Right renal cortex interstitium (tissue), 3 donors: ENCODE results near the gene COQ9. TPM values are rescaled to one million over a fixed set of nuclear protein-coding genes. Genes with fewer than 3 reads are reported as not detected.

Experiments used
- DNase-seq, 3 donors: peaks; one replicate each; pipeline ENCODE4 v3.0.0-alpha.2; 2013; ENCODE audit warnings: low read depth in 3 of 3, low spot score in 2 of 3
- polyA plus RNA-seq, 3 donors: library from polyadenylated mRNA; unstranded; fragments of 120-200 nt; gene quantifications; one replicate each; pipeline ENCODE4 v1.2.1, GENCODE V29; 2013; ENCODE audit not compliant: insufficient read length in 3 of 3

COQ9 gene
- polyA plus RNA-seq, 3 donors = 97.3 to 101 (median 100) TPM

DNA sequence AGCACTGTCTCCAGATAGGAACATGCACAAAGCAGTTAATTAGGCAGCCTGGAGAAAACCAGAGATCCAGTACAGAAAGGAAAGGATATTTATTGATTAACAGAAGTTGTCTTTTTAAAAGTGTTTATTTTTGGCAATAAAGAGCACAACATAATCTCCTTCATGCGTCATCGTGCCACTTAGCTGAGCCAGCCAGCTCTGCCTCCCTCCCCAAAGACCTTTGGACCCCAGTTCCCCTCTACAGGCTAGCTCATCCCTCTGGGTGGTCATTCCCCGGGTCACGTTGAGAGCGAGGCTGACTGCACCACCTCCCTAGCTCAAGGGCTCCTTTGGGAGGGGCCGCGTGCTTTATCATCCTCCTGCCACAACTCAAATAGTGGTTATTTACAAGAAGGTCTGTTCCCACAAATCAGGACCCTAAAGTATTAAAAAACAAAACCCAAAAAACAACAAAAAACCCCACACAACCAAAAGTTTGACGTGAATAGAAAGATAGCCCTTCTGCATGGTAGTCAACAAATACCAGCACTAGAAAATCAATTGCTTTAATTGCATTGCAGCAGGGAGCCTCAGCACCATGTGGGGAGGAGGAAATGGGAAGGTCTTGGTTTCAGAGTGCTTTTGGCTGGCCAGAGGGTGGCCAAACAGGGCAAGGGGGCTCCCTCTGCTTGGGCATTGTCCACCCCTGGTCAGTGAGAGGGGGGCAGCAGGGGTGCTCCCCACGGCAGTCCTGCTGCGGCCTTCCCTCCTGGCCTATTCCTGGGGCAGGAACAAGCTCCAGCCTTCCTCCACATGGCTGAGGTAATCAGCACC is 24.8 kb downstream of the COQ9 start:
- DNase-seq = no peak

DNA sequence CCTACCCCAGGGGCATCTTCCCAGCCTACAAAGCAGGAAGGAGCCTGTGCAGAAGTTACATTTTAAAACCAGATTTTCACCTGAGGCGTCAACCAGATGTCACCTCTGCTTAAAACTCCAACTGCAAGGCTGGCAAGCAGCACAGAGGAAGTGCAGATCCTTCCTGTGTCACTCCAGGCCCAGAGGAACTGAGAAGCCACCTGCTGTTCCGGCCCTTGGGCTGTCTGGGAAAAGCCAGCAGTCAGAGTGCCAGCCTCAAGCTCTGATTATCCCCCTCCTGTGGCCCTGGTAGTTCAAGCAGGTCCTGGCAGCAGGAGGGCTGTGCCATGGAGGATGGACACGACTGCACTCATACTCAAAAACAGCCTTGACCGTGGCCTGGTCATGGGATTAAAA is 25.4 kb downstream of the COQ9 start:
- DNase-seq = no peak

DNA sequence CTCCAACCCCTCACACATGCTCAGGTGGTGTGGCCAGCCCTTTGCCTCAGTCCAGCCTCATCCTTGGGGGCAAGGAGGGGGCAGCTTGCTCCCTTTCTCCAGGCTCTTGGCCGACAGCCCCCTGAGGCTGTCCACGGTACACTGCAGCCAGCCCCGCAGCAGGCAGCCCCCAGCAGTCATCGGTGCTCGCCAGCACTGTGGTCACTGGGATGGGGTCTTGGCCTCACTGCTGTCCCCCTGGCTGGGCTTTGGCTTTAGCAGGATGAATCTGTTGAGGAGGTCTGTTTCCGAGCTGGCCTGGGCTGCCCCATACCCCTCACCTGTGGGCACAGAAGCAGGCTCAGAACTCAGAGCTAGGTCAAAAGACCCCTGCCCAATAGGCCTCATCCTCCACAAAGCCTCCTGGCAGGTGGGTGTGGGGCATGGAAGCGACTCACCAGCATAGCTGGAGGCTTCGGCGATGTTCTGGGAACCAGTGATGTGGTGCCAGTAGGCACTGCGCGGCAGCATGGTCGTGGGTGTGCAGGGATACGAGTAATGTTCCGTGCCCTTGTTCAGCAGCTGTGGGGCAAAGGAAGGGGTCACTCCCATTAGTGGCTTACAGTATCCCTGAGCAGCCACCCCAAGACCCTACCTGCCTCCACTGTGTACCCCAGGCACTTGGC is 26.0 kb downstream of the COQ9 start:
- no peak for DNase-seq

DNA sequence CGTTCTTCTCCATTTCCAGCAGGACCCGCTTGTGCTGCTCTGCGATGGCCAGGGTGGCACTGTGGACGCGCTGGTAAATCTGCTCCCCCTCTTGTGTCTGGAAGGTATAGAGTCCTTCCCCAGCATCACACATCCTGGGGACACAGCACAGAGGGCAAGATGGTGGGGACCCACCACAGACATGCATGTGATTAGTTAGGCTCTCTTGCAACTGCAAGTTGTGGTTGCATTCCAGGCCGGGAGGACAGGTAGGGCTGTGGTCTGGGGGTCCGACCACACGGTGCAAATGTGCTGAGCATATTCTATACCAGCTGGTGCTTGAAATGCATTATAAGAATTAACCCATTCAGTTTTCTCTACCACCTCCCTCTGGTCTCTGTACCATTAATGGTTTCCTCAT is 26.6 kb downstream of the COQ9 start:
- no peak for DNase-seq

DNA sequence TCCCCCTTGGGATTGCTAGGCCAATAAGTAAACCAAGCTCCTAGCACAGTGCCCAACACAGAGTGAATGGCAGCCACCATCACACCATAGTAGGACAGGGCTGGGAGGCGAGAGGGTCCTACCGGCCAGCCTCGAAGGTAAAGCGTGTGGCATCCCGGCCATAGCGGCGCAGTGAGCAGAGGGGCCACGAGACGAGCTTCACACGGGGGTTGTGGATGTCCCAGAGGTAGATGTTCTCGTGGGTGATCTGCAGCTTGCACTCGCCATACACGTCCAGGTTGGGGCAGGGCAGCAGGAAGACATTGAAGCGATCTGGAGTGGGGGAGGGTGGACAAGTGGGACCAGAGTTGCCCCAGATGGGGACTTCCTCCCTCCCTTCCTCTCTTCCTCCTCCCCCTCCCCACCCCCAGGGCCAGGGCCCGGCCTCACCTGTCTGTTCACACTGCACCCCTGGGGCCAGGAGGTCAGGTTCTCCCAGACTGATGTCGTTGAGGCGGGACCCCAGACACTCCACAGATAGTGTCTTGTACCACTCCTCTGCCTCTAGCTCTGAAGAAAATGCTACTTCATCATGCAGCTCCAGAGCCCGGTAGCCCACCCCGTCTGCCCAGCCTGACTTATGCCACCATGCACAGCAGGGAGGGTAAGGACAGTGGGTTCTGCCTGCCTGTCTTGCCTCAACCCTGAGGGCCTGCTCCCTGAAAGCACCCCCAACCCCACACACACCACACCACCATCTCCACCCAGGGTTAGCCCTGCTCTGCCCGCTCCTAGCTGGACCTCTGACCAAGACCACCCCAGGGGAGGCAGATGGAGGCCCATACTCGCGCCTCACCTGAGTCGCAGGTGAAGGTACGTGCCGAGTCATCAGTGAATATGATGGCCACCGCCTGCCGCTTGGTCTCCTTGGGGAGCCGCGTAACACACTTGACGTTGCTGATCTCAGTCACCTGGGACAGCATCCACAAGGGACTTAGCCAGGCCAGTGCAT is 27.7 kb downstream of the COQ9 start:
- no peak for DNase-seq

DNA sequence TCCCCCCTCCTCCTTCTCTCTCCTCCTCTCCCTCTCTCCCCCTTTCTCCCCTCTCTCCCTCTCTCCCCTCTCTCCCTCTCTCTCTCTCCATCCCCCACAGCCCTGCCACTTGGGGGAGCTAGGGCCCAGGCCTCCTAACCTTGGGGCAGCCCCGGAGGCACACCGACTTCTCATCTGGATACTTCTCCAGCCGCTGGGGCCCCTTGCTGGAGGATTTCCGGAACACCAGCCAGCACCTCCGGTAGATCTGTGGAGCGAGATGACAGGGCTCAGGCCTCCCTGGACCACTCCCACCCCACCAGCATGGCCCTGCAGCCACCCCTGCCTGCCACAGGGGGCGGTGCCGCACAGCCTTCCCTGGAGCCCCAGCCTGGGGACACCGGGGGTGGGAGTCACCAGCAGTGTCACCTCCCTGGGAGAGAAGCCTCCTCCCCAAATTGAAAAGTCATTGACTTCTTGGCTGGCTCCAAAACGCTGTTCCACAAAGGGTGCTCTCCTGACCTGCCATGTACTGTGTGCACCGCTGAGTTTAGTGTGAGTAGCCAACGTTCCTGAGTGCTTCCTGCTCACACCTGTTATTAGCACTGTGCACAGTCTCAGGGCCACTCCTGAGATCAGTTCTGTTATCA is 28.5 kb downstream of the COQ9 start:
- DNase-seq = no peak

DNA sequence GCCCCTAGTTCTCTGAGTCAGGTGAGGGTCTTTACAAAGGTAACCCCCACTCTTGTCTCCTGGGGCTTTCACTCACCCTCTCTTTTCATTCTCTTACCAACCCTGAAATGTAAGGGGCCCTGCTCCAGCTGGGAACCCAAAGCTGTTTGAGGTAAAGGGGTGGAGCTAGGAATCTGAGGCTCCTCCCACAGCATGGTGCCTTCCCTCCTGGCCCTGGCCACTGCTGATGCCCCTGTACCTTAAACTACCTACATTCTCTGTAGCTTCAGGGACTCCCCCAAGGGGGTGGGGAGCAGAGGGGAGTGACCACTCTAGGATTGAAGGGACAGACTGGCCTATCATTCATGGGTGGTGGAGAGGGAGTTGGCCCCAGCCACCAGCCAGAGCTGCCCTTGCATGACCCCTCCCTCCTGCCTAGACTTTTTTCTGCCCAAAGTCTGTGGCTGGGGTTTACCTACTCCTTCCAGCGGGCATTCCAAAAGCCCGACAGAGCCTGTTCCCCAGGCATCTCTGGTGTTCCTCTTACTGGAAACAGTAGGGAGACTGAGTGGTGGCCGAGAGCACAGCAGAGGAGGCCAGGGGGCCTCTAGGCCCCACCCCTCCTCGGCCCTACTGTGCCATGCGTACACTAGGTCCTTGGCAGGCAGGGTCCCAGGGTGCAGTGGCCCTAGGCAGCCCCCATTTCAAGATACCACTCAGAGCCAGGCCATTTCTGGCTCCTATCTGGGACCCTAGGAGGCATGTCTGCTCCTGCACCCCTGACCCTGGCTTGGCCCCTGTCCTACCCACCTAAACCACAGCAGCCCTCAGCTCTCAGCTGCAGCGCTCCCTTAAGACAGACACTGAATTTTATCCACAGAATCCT is 29.5 kb downstream of the COQ9 start:
- DNase-seq = no peak

DNA sequence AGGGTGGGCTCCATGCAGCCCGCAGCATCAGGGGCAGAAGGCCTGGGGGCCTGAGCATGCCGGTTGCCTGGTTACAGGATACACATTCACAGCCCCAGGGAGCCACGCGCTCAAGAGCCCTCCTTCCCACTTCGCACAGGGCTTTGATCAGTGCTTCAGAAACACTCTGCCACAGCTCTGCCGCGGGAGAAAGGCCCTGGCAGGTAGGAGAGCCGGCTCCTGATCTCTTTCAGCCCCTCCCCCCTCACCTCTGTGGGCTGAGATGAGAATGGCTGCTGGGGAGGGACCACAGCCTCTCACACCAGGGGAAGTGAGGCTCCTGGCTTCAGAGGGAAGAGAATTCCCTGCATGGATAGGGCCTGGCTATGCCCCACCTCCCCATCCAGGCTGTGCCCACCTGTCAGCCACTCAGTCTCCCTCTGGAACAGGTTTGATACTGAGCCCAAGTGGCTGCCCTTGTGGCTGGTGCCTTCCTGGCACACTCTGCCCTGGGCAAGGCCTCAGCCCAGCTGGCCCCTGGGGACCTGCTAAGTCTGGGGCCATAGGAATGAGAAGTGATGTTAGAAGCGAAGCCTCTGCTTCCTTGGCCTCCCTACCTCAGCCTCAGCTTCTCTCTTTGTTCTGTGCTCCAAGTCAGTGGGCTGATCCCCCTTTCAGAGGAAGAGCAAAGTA is 30.4 kb downstream of the COQ9 start:
- no peak for DNase-seq

DNA sequence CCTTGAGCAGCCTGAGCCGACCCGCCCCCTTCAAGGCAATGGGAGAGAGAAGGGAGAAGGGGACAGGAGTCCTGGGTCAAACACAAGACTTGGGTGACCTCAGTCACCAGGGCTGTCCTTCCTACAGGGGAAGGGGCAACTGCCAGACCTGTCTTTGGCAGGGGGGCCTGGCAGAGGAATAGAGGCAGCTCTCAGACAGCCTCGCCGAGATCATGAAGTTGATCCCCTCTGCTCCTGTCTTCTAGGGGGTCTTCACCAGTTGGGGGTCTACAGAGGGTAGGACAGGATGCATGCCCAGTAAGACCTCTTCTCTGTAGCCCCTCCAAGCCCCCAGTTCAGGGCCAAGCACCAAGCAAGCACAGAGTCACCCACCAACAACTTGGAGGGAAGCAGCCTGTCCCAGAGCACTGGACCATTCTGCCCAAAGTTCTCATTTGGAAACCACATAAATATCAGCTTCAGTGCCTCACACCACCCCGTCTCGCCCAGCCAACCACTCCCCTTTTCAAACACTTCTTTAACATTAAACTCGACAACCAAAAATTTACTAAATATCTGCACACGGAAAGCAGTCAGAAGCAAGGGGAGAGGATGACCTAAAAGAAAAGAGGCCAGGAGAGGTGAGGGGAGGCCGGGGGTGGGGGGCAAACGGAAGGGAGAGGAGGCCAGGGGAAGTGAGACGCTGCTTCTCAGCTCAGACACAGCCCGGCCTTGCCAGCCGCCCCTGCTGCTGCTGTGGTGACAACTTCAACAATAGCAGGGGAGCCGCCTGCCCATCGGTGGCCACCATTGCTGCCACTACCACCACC is 31.3 kb downstream of the COQ9 start:
- no peak for DNase-seq

DNA sequence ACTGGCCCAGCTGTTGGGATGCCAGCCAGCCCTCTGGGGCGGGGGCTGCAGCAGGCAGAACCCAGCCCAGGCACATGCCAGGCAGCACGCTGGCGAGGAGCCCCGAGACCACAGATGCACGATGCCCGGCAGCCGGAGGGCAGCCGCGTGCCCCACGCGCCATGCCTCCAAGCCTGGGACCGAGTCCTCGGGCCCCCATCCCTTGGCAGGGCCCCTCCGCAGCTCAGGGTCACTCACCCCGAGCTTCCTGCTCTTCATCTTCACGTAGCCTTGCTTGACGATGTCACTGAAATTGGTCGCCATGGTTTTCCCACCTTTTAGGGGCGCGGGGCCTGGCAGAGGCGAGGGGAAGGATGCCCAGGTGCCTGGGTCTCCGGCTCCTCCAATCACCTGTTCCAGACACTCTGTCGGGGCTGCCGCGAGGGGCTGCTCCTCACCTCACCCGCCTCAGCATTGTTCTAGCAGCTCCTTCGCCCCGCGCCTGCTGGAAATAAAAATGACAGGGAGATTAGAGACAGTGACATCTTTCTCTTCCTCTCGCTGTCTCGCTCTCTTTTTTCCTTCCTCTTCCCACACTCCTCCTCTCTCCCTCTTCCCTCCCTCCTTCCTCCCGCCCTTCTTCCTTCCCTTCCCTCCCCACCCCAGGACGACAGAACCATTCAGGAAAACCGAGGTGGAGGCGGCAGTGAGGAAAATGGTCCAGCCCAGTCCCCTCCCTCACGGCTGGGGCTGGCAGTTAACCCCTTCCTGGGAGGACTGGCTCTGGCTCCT is 32.1 kb downstream of the COQ9 start:
- no peak for DNase-seq

DNA sequence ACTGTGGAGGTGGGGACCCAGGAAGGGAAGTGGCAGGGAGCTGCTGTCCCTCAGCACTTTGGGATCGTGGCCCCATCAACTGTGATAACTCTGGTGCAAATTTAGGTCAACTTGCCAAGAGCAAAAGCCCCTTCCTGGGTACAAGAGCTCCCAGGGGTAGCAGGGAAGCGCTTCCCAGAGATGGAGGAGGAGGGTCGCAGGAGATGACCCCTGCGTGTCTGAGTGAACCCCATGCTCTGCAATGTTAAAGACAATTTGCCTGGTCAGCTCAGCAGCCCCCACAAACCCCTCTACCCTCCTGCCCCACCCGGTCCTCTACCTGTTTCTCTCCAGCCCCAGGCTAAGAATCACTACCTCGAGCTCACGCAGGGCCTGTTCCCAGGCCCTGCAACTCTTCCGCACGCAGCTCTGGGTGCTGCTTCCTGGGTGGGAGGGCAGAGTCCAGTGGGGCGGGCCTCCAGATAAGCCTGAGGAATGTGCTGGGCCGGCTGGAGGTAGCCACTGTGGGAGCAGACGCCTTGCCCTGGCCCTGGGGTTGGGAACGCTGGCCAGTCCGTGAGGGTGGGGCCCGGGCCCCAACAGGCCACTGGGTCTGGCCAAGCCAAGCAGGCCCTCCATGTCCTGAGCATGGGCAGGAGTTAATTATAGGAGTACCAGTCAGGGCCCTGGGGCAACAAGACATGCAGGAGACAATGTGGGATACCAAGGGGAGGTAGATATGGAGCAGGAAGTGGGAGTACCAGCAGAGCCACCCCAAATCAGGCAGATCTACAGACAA is 32.9 kb downstream of the COQ9 start:
- no peak for DNase-seq

DNA sequence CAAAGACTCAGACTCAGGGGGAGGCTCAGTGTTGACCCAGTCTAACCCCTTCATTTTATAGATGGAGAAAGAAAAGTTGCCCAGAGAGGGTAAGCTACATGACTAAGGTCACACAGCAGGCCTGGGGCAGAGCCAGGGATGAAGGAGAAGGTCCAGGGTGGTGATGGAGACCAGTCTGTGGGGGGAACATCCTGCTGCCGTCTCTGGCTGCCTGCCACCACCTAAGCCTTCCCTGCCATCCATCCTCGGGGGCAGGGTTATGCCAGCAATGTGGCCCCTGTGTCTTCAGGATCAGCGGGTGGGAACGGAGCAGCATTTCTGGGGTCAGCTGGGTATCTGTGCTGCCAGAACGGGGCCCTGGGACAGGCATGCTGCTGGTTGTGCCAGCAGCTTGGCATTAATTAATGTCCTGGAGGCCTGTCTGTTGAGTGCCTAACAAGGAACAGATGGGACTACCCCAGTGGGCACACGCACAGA is 33.5 kb downstream of the COQ9 start:
- DNase-seq = no peak

DNA sequence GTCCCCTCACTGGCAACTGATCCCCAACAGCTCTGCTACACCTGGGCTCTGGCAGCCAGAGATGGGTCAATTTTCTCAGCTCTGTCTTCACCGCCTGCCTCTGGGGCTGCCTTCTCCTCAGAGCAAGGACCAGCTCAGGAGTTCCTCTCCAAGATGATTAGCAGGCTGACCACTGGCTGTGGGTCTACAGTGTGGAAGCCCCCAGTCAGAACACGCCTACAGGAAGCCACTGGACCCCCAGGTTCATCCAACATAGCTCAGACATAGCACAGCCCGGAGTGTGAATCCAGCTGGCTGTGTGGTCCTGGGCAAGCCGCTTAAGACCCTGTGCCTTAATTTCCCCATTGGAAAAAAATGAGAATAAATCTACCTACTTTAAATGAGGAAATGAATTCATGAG is 34.1 kb downstream of the COQ9 start:
- no peak for DNase-seq

DNA sequence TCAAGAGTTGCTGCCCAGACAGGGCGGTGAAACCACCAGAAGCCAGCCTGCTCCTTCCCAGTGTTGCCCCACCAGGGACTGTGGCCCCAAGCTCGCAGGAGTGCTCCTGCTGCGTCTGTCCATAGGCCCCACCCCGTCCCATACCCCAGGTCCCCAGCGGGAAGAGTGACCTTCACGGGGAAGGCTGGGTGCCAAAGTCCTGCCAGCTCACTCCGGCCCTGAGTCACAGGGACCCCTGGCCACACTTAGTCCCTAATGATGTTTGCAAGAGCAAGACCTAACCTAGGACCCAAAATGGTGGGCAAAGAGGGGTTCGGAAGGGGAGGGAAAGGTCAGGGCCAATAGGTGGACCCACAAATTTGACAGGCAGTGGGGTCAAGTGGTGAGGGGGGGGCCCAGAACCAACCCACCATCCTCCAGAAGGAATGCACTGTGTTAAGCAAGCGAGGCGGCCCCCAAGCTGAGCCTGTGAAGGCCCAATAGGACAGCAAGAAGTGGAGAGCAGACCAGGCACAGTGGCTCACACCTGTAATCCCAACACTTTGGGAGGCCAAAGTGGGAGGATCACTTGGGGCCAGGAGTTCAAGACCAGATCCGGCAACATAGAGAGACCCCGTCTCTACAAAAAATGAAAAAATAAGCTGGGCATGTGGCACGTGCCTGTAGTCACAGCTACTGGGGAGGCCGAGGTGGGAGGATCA is 35.7 kb downstream of the COQ9 start:
- no peak for DNase-seq

DNA sequence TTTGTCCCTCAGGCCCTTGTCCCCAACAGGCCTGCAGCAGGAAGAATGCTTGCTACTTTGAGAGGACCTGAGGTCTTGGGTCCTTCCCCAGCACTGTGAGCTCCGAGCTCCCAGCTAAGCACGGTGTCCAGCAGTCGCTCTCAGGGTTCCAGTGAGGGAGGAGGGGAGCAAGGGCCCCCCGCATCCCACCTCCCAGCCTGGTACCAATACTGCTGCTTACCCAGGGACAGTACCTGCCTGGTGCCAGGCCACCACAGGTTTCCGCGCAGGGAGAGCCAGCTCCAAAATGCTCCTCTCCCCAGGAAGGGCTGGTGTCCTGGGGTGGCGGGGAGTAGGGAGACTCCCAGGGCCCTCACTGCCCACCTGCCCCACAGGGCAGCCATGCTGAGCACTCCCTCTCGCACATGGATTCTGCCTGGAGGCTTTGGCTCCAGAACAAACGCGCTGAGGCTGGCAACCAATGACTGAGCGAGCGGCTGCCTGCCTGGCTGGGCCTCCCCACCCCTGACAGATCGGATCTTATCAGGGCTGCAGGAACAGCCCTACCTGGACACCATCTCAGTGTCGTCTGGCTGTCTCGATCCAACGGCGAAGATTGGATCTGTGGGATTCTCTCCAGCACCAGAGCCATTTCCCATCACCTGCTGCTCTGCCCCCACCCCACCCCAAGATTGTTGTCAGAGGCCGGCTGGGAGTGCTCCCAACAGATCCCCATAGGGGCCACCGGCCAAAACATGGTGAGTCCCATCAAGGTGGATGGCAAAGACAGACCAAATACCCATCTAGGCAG is 36.6 kb downstream of the COQ9 start:
- DNase-seq = no peak
